Ovary (tissue), 9 donors: ENCODE results near the gene ZNF443. TPM values are rescaled to one million over a fixed set of nuclear protein-coding genes. Genes with fewer than 3 reads are reported as not detected.
"Not testable (repeated sequence)": the region's sequence is repeated elsewhere in the genome, so short reads cannot be mapped to it uniquely, and the experiment has no call there.

ENCODE experiments used
- DNase-seq, 5 donors: peaks; one replicate each; pipeline ENCODE4 v3.0.0-alpha.2; 2019 to 2020
- H3K27ac ChIP-seq, 2 donors: fragments of 200-600 bp; one replicate each; pipeline versions ENCODE4 v1.5.1 to v1.8.0; 2019 to 2022
- H3K27me3 ChIP-seq: fragments of 200-600 bp; one replicate; pipeline ENCODE4 v1.8.0; 2022
- H3K36me3 ChIP-seq: fragments of 200-600 bp; sonication (generic); one replicate; pipeline ENCODE4 v1.5.1; 2019
- H3K4me1 ChIP-seq: one replicate; pipeline ENCODE4 v1.8.1; 2013; ENCODE audit warnings: mild to moderate bottlenecking, moderate library complexity; ENCODE audit not compliant: insufficient read depth
- H3K4me3 ChIP-seq: fragments of 200-600 bp; sonication (generic); one replicate; pipeline ENCODE4 v1.5.1; 2017
- H3K9me3 ChIP-seq, 2 donors: fragments of 200-600 bp in 1 of 2; sonication (generic) in 1 of 2; one replicate each; pipeline versions ENCODE4 v1.5.1 to v1.8.1; 2013 to 2019; ENCODE audit warnings: mild to moderate bottlenecking in 1 of 2, moderate library complexity in 1 of 2
- CTCF ChIP-seq, 3 donors: fragments of 450-650 bp in 2 of 3; fragments of 200-600 bp in 1 of 3; IDR thresholded peaks; one replicate each; pipeline versions ENCODE4 v1.5.1 to v1.8.0; 2016 to 2022; ENCODE audit warnings: antibody characterized with exemption in 3 of 3, mild to moderate bottlenecking in 1 of 3
- EP300 ChIP-seq: sonication (generic); formaldehyde crosslinking; IDR thresholded peaks from one replicate; pipeline ENCODE4 v1.6.1; 2017; ENCODE audit warnings: antibody characterized with exemption
- POLR2A ChIP-seq: fragments of 450-650 bp; IDR thresholded peaks from one replicate; pipeline ENCODE4 v1.6.1; 2017; ENCODE audit warnings: antibody characterized with exemption, mild to moderate bottlenecking, moderate library complexity
- WGBS, 3 donors: extraction: QIAGEN DNeasy Blood & Tissue Kit in 1 of 3; methylation state at CpG; one replicate each; pipeline versions ENCODE4 v1.1.5 to v1.1.7; 2013 to 2017; 5-methylcytosine and 5-hydroxymethylcytosine counted together
- intact Hi-C, 4 donors: fragments of 100-400 bp; cut with DNase I; formaldehyde crosslinking; loops; one replicate each; pipeline versions ENCODE4 v1.11.0 to v1.15.1; 2022 to 2023
- polyA plus RNA-seq, 2 donors: library from polyadenylated mRNA; stranded (reverse); fragments of 200-250 nt in 1 of 2; fragments of 350-450 nt in 1 of 2; fragmentation: Illumina TruSeq in 1 of 2; extraction: RNeasy Lipid Tissue Mini Kit (QIAGEN cat#74804) in 1 of 2; gene quantifications; one replicate each; pipeline ENCODE4 v1.2.3, GENCODE V29; 2013 to 2014
- total RNA-seq, 7 donors: library from RNA; depleted of rRNA in 2 of 7; stranded (reverse); fragments of >200 nt in 2 of 7; fragmentation: NEBNext Ultra II Directional in 3 of 7; extraction: Animal tissue kit (Norgen Biotek cat#: 25700) in 3 of 7; gene quantifications; one replicate each; pipeline versions ENCODE4 v1.1.0 to v1.2.4, GENCODE V29; 2016 to 2023
- donor health status: DM: no; HTN: no; CAD: no; lungs with moderate emphysema.
- donor health status: DM: no; HTN: no; CAD: no.
- donor health status: Bipolar disorder and iron deficiency.
- donor health status: DM: yes; HTN: yes; CAD: no.
- donor health status: DM: no; HTN: no; CAD: no.
- donor health status: DM: yes; HTN: yes; CAD: no.

Gene ZNF443
- total and polyA plus RNA-seq, 9 donors, result 2.1 to 5.7 (median 4.4) TPM

GRCh38 chr19:12478234-12478941 lies 37.6 kb upstream of the ZNF443 start:
- H3K36me3 ChIP-seq, result no peaks in the 10 kb centered on the region
- TF ChIP-seq POLR2A (no peak), CTCF (IDR thresholded peaks at IDR 0.05) (no peak), EP300 (no peak)
- H3K27me3 ChIP-seq, result no peaks in the 10 kb centered on the region
- no peak for DNase-seq
- H3K9me3 ChIP-seq, result no peaks in the 10 kb centered on the region
- intact Hi-C loops, result no loop called here
- 68 to 74% (median 70%) methylated on average over 5 of the region's 5 CpGs for WGBS, 3 donors
- peaks cover 2% of the 10 kb centered on the region for H3K4me1 ChIP-seq
- H3K27ac ChIP-seq, result no peak overlapping the region
- no peak overlapping the region for H3K4me3 ChIP-seq

DNA sequence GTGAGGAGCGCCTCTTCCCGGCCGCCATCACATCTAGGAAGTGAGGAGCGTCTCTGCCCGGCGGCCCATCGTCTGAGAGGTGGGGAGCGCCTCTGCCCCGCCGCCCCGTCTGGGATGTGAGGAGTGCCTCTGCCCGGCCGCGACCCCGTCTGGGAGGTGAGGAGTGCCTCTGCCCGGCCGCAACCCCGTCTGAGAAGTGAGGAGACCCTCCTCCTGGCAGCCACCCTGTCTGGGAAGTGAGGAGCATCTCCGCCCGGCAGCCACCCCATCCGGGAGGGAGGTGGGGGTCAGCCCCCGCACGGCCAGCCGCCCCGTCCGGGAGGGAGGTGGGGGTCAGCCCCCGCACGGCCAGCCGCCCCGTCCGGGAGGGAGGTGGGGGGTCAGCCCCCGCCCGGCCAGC lies 26.8 kb upstream of the ZNF443 start:
- H3K36me3 ChIP-seq, H3K4me3 ChIP-seq, DNase-seq, H3K27me3 ChIP-seq, H3K27ac ChIP-seq, H3K4me1 ChIP-seq, intact Hi-C loops: not testable (repeated sequence)
- H3K9me3 ChIP-seq, result peaks cover 12 to 24% of the 10 kb centered on the region in 2 donors
- WGBS, 3 donors, result 96 to 98% (median 97%) methylated on average over 8 to 33 of the region's 33 CpGs

DNA sequence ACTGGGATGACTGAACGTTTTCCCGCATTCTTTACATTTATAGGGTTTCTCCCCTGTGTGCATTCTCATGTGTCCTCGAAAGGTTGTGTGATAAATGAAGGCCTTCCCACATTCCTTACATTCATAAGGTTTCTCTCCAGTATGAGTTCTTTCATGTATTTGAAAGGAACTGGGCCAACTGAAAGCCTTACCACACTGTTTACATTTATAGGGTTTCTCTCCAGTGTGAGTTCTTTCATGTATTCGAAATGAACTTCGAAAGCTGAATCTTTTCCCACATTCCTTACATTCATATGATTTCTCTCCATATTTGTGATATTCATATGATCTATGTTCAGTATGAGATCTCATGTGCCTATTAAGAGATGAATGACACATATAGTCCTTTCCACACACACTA lies 24.4 kb upstream of the ZNF443 start:
- intact Hi-C loops, result no loop called here
- DNase-seq, result no peak
- no peaks in the 10 kb centered on the region for H3K27me3 ChIP-seq
- TF ChIP-seq EP300, result no peak
- TF ChIP-seq POLR2A, result no peak
- TF ChIP-seq CTCF (IDR thresholded peaks at IDR 0.05), result no peak
- peaks cover 4% of the 10 kb centered on the region for H3K36me3 ChIP-seq
- peaks cover 12 to 24% of the 10 kb centered on the region in 2 donors for H3K9me3 ChIP-seq
- 78 to 87% (median 86%) methylated on average over 5 of the region's 5 CpGs for WGBS, 3 donors
- no peak overlapping the region for H3K27ac ChIP-seq
- no peak overlapping the region for H3K4me3 ChIP-seq
- no peaks in the 10 kb centered on the region for H3K4me1 ChIP-seq

DNA sequence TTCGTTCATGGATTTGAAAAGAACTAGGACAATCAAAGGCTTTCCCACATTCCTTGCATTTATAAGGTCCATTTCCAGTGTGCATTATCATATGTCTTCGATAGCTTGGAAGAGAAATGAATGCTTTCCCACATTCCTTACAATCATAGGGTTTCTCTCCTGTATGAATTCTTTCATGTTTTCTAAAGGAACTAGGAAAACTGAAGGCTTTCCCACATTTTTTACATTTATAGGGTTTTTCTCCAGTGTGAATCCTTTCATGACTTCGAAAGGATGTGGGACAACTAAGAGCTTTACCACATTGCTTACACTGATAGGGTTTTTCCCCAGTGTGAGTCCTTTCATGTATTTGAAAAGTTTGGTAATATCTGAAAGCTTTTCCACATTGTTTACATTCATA lies 23.9 kb upstream of the ZNF443 start:
- H3K36me3 ChIP-seq, result peaks cover 4% of the 10 kb centered on the region
- no peak for DNase-seq
- H3K4me3 ChIP-seq, result no peak overlapping the region
- H3K27me3 ChIP-seq, result no peaks in the 10 kb centered on the region
- no peaks in the 10 kb centered on the region for H3K4me1 ChIP-seq
- H3K27ac ChIP-seq, result no peak overlapping the region
- intact Hi-C loops, result no loop called here
- WGBS, 3 donors, result 97 to 98% (median 97%) methylated on average over 3 of the region's 3 CpGs
- H3K9me3 ChIP-seq, result peaks cover 12 to 24% of the 10 kb centered on the region in 2 donors
- TF ChIP-seq POLR2A, result no peak
- no peak for TF ChIP-seq EP300
- no peak for TF ChIP-seq CTCF (IDR thresholded peaks at IDR 0.05)

DNA sequence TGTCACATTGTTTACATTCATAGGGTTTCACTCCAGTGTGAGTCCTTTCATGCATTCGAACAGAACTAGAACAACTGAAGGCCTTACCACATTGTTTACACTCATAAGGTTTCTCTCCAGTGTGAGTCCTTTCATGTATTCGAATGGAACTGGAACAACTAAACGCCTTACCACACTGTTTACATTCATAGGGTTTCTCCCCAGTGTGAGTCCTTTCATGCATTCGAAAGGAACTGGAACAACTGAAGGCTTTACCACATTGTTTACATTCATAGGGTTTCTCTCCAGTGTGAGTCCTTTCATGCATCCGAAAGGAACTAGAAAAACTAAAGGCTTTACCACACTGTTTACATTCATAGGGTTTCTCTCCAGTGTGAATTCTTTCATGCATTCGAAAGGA lies 23.3 kb upstream of the ZNF443 start:
- peaks cover 12 to 24% of the 10 kb centered on the region in 2 donors for H3K9me3 ChIP-seq
- not testable (repeated sequence) for H3K4me1 ChIP-seq, DNase-seq

More for the DNA sequence above, 23.3 kb upstream of the ZNF443 start:
- H3K36me3 ChIP-seq, H3K27me3 ChIP-seq, H3K4me3 ChIP-seq, H3K27ac ChIP-seq, intact Hi-C loops: not testable (repeated sequence)
- WGBS, 3 donors, result 96 to 97% (median 97%) methylated on average over 6 of the region's 6 CpGs
